ENCODE results near the gene ALS2CL.

- no peak for TF ChIP-seq SMARCA5 (IDR thresholded peaks at IDR 0.05)
- no peak for TF ChIP-seq RAD21 (IDR thresholded peaks at IDR 0.05; ENCODE audit: insufficient read depth, low read depth, low read length)
- TF ChIP-seq TCF12 (IDR thresholded peaks at IDR 0.05; ENCODE audit: low read depth, low read length) = no peak
- TF ChIP-seq SIN3A (IDR thresholded peaks at IDR 0.05; ENCODE audit: low read depth, low read length) = no peak
Measured at GRCh38 chr3:46721009-46721408, 27.5 kb upstream of the ALS2CL start.
